CD4-positive, alpha-beta T cell treated with Interferon alpha-2 for 1 hour (primary cell): ENCODE measurements around the gene PRPF6.

Experiments used
- DNase-seq, 2 donors: peaks; one replicate each; pipeline ENCODE4 v3.0.0-alpha.2; 2020 to 2022

The PRPF6 gene

DNA sequence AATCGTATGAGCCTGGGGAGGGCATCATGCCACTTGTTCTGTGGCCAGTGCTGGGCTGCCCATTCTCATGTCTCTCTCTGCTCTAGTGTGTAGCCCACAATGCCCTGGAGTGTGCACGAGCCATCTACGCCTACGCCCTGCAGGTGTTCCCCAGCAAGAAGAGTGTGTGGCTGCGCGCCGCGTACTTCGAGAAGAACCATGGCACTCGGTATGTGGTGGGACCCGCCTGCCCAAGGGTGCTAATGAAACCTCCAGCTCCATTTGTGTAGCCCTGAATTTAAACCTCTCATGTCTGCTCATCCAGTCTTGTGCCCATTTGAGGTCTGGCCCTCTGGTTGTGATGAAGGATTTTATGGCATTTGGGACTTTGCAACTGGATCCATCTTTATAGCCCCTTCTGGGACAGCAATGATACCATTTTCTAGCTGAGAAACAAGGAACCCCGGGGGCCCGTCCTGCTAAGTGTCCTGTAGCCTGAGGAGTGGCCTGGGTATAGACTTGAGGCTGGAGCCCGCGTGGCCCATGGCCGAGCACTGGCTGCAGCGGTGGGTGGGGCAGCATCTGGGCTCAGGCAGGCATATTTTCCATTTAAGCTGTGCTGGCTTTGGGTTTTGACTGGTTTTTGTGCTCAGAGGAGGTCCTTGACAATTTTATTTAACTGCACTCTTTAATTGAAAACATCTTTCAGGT lies 41.9 kb downstream of the PRPF6 start:
- no peak for DNase-seq

DNA sequence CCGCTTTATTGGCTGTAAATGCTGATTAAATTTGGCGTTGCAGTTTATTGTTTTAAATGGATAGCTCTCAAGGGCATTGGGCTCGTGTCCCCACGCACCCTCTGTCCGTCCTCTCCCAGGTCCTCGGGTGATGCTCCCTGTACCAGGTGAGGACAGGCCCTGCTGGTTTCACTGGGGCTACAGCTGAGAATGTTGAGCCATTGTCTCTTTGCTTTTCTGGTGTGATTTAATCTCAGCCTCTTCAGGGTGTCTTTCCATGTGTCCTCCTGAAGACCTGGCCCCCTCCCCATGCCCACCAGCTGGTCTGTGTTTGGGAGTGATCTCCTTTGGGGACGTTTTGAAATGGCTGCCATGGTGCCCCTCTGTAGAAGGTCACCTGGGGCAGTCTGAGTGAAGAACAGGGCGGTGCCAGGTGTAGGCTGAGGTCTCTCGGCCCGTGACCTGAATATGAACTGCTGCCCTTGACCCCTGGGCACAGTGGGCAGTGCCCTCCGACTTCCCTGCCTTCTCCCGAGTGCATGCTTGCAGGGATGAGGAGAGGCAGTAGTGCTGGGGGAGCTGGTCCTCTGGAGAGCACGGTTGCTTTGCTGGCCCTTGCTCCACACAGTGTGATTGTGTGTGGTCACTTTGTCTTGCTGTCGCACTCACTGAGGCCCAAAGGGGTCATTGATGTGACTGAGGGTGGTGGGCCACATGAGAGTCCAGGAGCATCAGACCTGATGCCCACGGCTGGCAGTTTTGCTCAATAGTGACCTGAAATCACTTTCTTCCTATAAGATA lies 42.6 kb downstream of the PRPF6 start:
- no peak for DNase-seq

DNA sequence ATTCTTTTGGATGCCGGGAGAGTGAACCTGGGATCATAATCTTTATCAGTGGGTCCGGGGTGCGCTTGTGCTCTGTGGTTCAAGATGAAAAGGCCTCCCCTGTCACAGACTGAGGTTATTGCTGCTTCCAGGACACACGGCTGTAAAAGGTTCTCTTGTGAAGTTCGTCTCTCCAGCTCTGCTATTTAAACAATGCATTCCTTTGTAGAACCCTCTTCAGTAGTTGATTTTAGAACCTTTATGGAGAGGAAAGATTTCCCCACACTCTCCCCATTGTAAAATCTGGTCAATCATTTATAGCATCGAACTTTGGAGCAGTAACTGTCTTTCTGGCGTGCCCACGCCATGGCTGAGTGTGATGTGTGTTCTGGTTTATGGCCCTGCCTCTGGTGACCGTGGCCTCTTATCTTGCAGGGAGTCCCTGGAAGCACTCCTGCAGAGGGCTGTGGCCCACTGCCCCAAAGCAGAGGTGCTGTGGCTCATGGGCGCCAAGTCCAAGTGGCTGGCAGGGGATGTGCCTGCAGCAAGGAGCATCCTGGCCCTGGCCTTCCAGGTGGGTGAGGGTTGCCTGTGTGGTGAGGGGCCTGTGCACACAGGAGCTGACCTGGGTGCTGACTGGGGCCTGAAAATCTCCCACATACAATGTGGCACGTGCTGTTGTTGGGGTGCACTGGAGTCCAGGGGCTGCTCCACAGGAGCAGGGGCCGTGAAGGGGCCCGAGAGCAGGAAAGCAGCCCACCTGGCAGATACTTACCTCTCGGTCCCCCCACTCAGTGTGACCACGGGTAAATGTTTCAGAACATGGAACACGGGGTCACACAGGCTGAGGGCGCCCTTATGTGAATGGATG lies 43.4 kb downstream of the PRPF6 start:
- no peak for DNase-seq

DNA sequence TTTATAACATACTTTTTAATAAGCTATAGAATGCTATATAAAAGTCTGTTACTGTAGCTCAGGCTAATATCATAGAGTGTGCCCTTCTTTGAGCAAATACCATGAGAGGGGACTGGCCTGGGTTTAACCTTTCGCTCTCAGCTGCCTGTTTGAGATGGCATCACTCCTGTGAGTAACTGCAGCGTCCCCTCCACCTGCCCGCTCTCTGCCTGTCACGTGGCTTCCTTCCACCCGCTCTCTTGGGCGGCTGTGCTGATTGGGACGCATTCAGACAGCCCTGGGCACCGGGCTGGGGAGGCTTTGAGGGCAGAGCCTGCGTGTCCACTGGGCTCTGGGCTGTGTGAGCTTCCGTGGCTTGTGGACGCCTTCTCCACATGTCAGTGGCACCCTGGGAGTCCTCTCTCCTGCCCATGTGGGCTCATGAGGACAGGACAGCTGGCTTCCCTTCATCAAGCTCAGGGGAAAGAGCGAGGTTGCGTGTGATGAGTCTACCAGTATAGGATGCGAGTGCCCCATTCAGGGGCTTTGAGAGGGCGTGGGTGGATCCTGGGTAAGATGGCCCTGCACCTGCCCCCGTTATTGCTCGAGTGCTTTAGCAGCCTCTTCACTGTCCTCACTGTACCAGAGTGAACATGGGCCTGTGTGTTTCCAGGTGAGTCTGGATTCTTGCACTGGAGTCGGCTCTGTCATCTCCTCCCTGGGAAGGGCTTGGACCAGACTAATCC lies 44.3 kb downstream of the PRPF6 start:
- no peak for DNase-seq

DNA sequence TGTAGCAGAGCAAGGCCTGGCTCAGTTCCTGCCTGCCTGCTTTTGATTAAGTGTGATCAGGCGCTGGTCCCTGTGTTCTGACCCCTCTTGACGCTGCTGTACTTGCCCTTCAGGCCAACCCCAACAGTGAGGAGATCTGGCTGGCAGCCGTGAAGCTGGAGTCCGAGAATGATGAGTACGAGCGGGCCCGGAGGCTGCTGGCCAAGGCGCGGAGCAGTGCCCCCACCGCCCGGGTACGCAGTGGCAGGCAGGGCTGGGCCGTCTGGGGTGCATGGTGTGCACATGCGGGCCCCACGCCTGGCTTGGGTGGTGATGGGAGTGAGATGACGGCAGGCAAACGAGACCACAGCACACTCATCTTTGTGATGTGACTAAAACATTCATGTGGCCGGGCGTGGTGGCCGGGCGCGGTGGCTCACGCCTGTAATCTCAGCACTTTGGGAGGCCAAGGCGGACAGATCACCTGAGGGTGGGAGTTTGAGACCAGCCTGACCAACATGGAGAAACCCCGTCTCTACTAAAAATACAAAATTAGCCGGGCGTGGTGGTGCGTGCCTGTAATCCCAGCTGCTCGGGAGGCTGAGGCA lies 45.0 kb downstream of the PRPF6 start:
- no peak for DNase-seq

DNA sequence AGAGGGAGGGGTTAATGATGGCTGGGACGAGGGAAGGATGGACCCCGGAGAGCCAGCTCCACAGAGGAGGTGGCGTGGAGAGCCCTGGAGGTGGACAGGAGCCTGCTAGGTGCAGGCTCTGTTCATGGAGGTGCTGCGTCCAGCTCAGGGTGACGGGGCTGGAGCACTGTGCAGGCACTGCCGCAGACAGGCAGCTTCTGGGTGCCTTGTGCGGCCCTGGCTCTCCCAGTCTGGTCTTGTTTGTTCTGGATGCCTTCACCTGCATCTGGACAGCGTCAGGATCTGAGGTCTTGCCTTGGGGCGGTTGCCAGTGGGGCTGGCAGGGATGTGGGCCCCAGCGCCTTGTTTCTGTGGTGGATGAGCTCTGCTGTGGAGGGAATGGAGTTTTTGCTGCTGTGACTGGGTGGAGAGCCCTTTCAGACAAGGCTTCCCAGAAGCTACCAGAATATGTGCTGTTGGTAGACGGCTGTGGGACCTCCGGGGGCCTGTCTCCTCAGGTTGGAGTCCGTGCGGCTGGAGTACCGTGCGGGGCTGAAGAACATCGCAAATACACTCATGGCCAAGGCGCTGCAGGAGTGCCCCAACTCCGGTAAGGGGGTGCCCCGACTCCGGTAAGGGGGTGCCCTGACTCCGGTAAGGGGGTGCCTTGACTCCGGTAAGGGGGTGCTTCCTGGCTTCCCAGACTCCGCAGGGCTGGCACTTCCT lies 47.2 kb downstream of the PRPF6 start:
- no peak for DNase-seq

DNA sequence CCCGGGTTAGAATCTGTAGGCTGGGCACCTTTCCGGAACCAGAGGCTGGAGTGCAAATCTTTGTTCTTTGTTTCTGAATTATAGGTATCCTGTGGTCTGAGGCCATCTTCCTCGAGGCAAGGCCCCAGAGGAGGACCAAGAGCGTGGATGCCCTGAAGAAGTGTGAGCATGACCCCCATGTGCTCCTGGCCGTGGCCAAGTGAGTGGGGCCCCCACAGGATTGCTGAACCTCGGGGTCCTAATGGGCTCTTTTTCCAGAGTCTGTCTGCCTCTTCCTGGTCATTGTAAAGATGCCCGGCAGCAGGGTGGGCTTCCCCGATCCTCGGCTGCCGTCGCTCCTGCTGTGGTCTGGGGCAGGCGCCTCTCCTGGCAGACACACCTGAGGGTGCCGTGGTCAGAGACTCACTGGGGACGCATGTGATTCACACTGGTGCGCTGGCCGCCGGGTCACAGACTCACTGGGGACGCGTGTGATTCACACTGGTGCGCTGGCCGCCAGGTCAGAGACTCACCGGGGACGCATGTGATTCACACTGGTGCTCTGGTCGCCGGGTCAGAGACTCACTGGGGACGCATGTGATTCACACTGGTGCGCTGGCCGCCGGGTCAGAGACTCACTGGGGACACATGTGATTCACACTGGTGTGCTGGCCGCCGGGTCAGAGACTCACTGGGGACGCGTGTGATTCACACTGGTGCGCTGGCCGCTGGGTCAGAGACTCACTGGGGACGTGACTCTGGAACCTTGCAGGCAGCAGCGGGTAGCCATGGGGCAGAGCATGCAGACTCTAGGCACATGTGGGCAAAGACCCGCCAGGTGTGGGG lies 48.6 kb downstream of the PRPF6 start:
- no peak for DNase-seq

DNA sequence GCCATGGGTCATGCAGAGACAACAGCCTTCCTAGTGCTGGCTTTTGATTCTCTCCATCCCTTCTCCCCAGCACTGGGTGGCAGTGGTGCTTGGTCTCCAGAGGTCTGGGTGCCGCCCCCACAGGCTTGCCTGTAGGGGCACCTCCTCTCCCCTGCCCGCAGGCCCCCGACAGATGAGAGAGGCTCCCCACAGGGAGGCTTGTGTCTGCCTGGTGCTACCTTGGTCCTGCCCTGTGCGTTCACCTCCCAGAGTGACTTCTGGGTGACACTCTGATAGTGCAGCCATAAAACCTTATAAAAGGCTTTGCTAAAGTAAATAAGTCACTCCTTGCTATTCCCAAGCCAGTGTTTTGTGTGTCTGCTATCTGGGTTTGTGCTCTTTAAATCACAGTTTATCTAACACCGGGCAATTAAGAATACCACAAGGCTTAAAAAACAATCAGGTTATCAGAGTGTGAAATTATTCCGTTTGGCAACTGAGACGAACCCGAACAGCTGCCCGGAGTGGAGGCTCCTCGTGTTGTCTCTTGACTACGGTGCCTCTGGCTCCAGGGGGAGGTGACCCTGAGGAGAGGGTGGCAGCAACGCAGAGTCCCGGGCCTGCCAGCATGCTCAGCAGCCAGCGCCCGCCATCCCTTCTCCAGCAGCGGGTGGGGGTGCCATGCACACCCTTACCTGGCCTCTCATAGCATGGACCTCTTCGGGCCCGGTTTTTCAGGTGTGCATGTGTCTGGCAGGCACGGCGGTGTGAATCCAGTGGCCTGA lies 49.6 kb downstream of the PRPF6 start:
- DNase-seq = no peak

DNA sequence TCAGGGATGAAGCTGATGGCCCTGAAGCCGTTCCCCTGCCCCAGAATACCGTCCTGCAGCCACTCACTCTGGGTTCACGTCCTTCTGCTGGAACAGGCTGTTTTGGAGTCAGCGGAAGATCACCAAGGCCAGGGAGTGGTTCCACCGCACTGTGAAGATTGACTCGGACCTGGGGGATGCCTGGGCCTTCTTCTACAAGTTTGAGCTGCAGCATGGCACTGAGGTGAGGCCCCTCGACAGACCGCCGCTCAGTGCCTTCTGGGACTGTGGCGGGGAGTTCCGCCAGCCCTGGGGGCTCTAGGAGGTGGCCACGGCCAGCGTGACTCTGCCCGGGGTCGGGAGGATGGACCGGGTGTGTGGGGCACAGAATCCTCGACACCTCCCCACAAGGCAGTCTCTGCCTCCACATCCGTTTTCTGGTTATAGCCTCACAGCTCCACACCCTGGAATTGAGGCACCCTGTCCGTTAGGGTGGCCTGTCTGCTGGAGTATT lies 50.9 kb downstream of the PRPF6 start:
- DNase-seq = no peak

DNA sequence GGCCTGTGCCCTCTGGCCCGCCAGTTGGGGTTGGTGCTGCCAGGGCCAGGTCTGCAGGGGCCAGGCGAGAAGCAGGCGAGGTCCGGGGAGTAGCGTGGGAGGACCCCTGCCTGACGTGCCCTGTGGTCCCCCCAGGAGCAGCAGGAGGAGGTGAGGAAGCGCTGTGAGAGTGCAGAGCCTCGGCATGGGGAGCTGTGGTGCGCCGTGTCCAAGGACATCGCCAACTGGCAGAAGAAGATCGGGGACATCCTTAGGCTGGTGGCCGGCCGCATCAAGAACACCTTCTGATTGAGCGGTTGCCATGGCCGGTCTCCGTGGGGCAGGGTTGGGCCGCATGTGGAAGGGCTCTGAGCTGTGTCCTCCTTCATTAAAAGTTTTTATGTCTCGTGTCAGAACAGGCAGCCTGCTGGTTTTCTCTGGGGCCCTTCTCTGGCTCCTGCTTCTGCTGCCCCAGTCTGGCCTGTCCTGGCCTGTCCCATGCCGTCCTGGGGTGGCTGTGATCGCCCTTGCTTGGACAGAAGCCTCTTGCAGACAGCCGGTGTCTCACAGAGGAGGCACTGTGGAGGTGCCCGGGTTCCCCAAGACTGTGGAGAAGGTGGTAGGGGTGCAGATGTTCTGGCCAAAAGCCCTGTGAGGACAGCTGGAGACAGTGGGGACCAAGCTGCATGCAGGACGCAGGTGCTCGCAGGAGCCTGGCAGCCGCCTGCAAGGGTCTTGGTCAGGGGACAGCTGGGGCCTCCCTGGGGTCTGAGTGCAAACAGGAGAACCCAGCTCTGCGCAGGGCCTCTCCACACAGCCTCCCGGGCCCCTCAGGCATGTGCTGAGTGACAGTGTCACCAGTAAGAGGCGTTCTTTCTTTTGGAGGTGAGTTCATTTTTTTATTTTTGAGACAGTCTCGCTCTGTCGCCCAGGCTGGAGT lies 52.0 kb downstream of the PRPF6 start:
- DNase-seq = no peak

DNA sequence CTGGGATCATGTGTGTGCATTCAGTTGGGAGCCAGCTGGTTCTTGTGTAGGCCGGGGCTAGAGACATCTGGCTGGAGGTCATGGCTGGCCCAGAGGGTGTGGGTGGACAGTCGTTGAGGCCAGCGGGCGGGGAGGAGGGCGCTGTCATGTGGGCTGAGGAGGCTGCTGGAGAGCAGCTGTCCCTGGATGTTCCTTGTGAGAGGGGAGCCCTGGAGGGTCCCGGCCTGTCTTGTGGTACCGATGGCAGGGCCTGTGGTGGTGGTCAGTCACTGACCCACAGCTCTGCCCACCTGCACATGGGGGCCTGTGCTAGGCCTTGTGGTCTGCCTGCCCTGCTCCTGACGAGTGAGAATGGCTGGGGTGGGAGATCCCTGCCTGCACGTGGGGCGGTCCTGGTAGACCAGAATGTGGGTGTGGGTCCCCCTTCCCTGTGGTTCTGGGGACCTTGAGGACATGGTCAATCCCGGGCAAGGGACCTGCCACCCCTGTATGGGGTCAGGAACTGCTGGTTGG lies 53.1 kb downstream of the PRPF6 start:
- DNase-seq = no peak

DNA sequence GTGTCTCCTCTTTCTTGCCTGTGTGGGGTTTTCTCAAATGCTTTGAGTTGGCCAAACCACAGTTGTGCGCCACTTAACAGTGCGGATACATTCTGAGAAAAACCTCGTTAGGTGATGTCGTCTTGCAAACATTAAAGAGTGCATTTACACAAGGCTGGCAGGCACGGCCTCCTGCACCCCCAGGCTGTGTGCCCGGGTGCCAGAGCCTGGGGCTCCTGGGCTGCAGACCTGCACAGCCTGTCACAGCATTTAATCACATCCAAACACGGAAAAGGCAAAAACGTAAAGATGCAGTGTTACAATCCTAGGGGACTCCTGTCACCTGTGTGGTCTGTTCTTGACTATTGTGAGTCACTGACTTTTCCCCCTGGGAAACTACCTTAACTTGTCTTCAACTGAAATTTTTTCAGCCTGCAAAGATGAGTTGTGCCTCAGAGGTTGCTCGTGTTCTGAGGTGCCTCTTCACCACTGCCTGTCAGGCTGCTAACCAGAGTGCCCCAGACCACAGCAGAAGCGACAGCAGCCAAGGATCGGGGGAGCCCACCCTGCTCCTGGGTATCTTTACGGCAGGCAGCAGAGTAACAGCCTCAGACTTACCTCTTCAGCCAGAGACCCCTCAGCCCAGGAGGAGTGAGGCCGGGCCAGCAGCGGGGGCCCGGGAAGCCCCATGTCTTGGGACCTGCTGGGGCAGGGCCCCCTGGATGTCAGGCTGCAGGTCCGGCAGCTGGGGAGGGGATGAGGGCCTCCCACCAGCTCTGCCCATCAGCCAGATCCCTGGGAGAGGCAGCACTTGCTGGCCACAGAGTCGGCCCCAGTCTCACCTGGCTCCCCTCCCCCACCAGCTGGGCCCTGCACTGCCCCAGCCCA lies 54.4 kb downstream of the PRPF6 start:
- DNase-seq = peak in 1 of 2 donors; percentile 47

DNA sequence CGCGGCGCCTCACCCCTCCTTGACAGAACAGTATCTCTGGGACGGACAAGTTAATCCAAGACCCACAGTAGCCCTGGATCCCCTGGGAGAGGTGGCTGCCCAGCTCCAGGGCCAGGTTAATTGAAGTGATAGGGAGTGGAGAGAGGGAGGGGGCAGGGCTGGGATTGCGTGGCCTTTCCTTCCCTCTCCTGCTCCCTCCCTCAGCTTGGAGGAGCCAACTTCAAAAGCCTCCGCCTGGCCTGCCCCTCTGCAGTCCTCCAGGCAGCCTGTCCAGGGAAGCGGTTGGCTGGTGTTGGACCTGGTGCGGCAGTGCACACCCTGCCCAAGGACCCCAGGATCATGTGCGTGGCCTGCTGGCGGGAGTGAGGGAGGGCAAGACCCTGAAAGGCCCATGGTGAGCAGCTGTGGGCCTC lies 55.0 kb downstream of the PRPF6 start, which contains the start of gene C20orf204:
TSS of gene C20orf204 (plus strand) at position 250 of the 413 bp plus-strand sequence. CDS start at position 392, 142 bp downstream.
- no peak for DNase-seq

DNA sequence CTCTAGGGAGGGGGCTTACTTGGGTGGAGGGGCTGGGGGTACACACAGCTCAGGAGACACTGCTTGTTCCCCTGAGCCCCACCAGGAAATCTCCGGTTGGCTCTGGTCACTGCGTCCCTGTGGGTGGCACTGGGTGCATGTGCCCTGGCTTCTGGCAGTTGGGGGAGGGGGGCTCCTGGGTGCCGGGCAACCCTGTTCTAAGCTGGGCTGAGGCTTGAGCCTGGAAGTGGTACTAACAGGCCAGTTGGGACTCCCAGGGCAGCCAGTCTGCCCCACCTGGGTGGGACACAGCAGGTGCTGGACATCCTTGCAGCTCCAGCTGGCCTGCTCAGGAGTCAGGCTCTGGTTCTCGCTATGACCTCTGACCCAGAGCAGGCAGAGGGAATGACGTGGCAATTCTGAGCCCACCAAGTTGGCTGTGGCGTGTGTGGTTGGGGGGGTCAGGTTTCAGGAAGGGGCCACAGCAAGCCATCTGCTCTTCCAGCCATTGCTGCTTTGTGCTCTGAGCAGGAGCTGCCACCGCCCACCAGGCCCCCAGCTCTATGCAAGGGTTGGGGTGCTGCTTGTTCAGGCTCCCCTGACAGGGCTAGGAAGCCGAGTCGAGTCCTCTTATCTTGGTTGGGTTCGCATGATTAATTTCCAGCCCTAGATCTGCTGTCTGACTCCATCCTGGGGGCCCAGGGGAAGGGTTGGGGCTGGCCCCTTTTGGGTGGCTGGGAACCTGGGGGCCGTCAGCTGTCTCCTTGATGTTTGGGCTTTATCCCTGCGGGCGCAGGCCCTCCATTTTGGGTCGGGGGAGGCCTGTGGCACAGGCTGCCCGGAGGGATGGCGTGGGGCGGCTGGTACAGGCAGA lies 55.6 kb downstream of the PRPF6 start:
- no peak for DNase-seq

DNA sequence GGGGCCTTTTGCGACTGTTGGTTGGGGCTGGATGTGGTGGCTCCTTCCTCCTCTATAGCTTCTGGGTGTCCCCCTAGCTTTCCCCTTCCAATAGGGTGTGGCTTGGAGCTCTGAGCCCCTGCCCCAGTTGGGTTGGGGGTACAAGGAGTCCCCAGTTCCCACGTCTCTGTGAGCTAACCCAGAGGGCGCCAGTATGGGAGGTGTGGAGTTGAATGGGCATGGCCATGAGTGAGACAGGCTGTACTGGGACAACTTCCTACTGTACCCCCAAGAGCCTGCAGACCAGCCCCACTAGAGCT lies 56.2 kb downstream of the PRPF6 start:
- no peak for DNase-seq

DNA sequence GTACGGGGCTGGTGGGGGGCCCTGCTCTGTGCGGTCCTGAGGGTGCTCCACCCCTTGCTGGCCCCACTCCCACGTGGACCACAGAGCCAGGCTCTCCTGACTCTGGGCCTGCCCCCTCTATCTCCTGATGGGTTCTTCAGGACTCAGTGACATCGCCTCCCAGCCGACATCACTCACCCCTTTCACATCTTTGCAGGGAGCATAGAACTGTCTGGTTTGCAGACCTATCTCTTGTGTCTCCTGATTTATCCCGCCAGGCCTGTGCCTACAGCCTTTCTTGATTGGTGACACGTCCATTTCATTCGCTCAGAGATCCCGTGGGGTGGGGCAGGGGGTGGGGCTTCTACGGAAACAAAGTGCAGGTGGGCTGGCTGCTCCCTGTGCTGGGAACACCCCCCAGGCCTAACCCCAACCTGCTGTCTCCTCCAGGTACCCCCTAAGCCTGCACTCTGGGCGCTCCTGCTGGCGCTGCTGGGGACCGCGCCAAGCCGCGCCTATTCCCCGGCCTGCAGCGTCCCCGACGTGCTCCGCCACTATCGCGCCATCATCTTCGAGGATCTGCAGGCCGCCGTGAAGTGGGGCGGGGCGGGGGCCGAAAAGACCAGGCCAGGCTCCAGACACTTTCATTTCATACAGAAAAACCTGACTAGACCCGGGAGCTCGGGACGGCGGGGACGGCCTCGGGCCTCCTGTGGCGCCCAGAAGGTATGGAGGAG lies 56.7 kb downstream of the PRPF6 start:
- DNase-seq = no peak
